ENCODE results near the gene UNK.

GRCh38 chr17:75817571-75817970 is 33.0 kb downstream of the UNK start:
- no peak for TF ChIP-seq CTCF (IDR thresholded peaks at IDR 0.05)
- TF ChIP-seq EP300 (IDR thresholded peaks at IDR 0.05), result no peak
- no peak for TF ChIP-seq POLR2A (IDR thresholded peaks at IDR 0.05)
